Panc1 (cell line): Measurements from ENCODE around the gene C5orf63.

Source experiments
- CTCF ChIP-seq: fragments of 450-650 bp; IDR thresholded peaks from 2 replicates; pipeline ENCODE4 v1.5.1; 2017; ENCODE audit warnings: mild to moderate bottlenecking
- REST ChIP-seq, 2 experiments: IDR thresholded peaks; 2 replicates each; pipeline ENCODE4 v1.6.1; 2011 to 2012; ENCODE audit warnings: low read depth in 2 of 2, control low read depth in 1 of 2, low read length in 1 of 2, mild to moderate bottlenecking in 1 of 2, moderate library complexity in 1 of 2; ENCODE audit not compliant: insufficient read depth in 1 of 2

- TF ChIP-seq CTCF: no peak
- TF ChIP-seq REST (IDR thresholded peaks at IDR 0.05; ENCODE audit: insufficient read depth in 1 of 2, low read depth in 2 of 2, low read length in 1 of 2): no peak
These were observed 23.2 kb upstream of the C5orf63 start for GRCh38 chr5:127096328-127096993.
